IMR-90 (cell line): Measurements from ENCODE around the gene ASB14. TPM values are rescaled to one million over a fixed set of nuclear protein-coding genes. Genes with fewer than 3 reads are reported as not detected.
A peak's percentile ranks its signal among the peaks of the same experiment; 100 is the strongest.

ENCODE experiments used
- ATAC-seq: fragments of 200-7000 bp; cut with Tn5 transposase; 2 replicates; pipeline ENCODE4 v1.9.1; 2020; ENCODE audit warnings: low read depth, mild to moderate bottlenecking, moderate library complexity
- BruUV-seq: library from RNA; stranded (reverse); fragments of 400-500 nt; replicated peaks from 2 replicates; lab custom pipeline; 2021; lab: Mats Ljungman, UMichigan
- CTCF ChIA-PET: fragments of 300-600 bp; formaldehyde crosslinking; extraction: SDS; loops from one replicate; lab custom pipeline; 2021; ENCODE audit warnings: antibody characterized with exemption; lab: Yijun Ruan, JAX
- POLR2A ChIA-PET: fragments of 300-600 bp; sonication (Branson Sonifier 250); formaldehyde crosslinking; loops from one replicate; lab custom pipeline; 2022; ENCODE audit warnings: antibody characterized with exemption; ENCODE audit not compliant: unreplicated experiment; lab: Charles Lee
- DNase-seq: peaks from one replicate; pipeline ENCODE4 v3.0.0; 2013
- H2AFZ ChIP-seq: replicated peaks from 2 replicates; pipeline ENCODE3; 2013; ENCODE audit warnings: low read length, mild to moderate bottlenecking; ENCODE audit not compliant: poor library complexity
- H2AK5ac ChIP-seq: 2 replicates; pipeline ENCODE4 v1.6.1; 2013; ENCODE audit warnings: low read depth, low read length, inconsistent platforms
- H2AK9ac ChIP-seq: replicated peaks from 2 replicates; pipeline ENCODE3; 2013; ENCODE audit warnings: mild to moderate bottlenecking, low read depth, low read length, moderate library complexity; ENCODE audit not compliant: poor library complexity
- H2BK120ac ChIP-seq: 2 replicates; pipeline ENCODE4 v1.6.1; 2013; ENCODE audit warnings: low read depth, low read length, inconsistent platforms
- H2BK15ac ChIP-seq: 3 replicates; pipeline ENCODE4 v1.6.1; 2013; ENCODE audit warnings: low read depth, low read length, inconsistent platforms
- H2BK20ac ChIP-seq: 2 replicates; pipeline ENCODE4 v1.6.1; 2013; ENCODE audit warnings: low read depth, mild to moderate bottlenecking, inconsistent platforms, low read length, moderate library complexity
- H2BK5ac ChIP-seq: 2 replicates; pipeline ENCODE4 v1.6.1; 2013; ENCODE audit warnings: mild to moderate bottlenecking, low read depth, low read length, inconsistent platforms; ENCODE audit not compliant: poor library complexity, severe bottlenecking
- H3K14ac ChIP-seq: replicated peaks from 2 replicates; pipeline ENCODE4 v1.6.1; 2013; ENCODE audit warnings: low read depth, low read length, inconsistent platforms
- H3K18ac ChIP-seq: 2 replicates; pipeline ENCODE4 v1.6.1; 2013; ENCODE audit warnings: low read depth, low read length, control low read depth
- H3K23ac ChIP-seq: 2 replicates; pipeline ENCODE4 v1.6.1; 2013; ENCODE audit warnings: low read depth, low read length, inconsistent platforms
- H3K27ac ChIP-seq: 2 replicates; pipeline ENCODE4 v1.5.1; 2013; ENCODE audit warnings: mild to moderate bottlenecking, control low read depth, low read length; ENCODE audit not compliant: insufficient read depth
- H3K27me3 ChIP-seq: 2 replicates; pipeline ENCODE4 v1.6.1; 2013; ENCODE audit warnings: low read length; ENCODE audit not compliant: control insufficient read depth, insufficient read depth
- H3K36me3 ChIP-seq: 2 replicates; pipeline ENCODE4 v1.6.1; 2013; ENCODE audit warnings: low read length, mixed read lengths; ENCODE audit not compliant: control insufficient read depth, insufficient read depth
- H3K4ac ChIP-seq: 2 replicates; pipeline ENCODE4 v1.6.1; 2013; ENCODE audit warnings: low read depth, low read length, inconsistent platforms
- H3K4me1 ChIP-seq: 2 replicates; pipeline ENCODE4 v1.6.1; 2013; ENCODE audit warnings: low read length, mixed read lengths; ENCODE audit not compliant: control insufficient read depth, insufficient read depth
- H3K4me2 ChIP-seq: 2 replicates; pipeline ENCODE4 v1.6.1; 2013; ENCODE audit warnings: low read depth, mild to moderate bottlenecking, control low read depth, low read length, moderate library complexity
- H3K4me3 ChIP-seq: 2 replicates; pipeline ENCODE4 v1.5.1; 2013; ENCODE audit warnings: low read depth, mild to moderate bottlenecking, control low read depth, low read length, moderate library complexity; ENCODE audit not compliant: insufficient read depth
- H3K56ac ChIP-seq: 2 replicates; pipeline ENCODE4 v1.6.1; 2013; ENCODE audit warnings: low read length, inconsistent platforms; ENCODE audit not compliant: insufficient read depth; ENCODE audit errors: extremely low read depth
- H3K79me1 ChIP-seq, 2 experiments: 2 replicates each; pipeline ENCODE4 v1.6.1; 2013; ENCODE audit warnings: low read length in 2 of 2, inconsistent platforms in 1 of 2, low read depth in 1 of 2
- H3K9ac ChIP-seq: 2 replicates; pipeline ENCODE4 v1.6.1; 2013; ENCODE audit warnings: low read depth, low read length, control low read depth
- H3K9me1 ChIP-seq: 2 replicates; pipeline ENCODE4 v1.6.1; 2013; ENCODE audit warnings: low read length, inconsistent platforms; ENCODE audit not compliant: insufficient read depth
- H3K9me3 ChIP-seq: 2 replicates; pipeline ENCODE4 v1.6.1; 2013; ENCODE audit warnings: low read length; ENCODE audit not compliant: control insufficient read depth, insufficient read depth
- H4K20me1 ChIP-seq: 2 replicates; pipeline ENCODE4 v1.6.1; 2013; ENCODE audit warnings: low read length, inconsistent platforms; ENCODE audit not compliant: insufficient read depth
- H4K5ac ChIP-seq: 2 replicates; pipeline ENCODE4 v1.6.1; 2013; ENCODE audit warnings: mild to moderate bottlenecking, low read depth, low read length, control low read depth
- H4K8ac ChIP-seq, 2 experiments: 2 replicates each; pipeline ENCODE4 v1.6.1; 2013; ENCODE audit warnings: low read depth in 2 of 2, low read length in 2 of 2, control low read depth in 1 of 2, inconsistent platforms in 1 of 2
- H4K91ac ChIP-seq: 2 replicates; pipeline ENCODE4 v1.6.1; 2013; ENCODE audit warnings: low read depth, low read length, inconsistent platforms; ENCODE audit not compliant: insufficient read depth
- BHLHE40 ChIP-seq: fragments of 150-350 bp; IDR thresholded peaks from 2 replicates; pipeline ENCODE4 v1.6.1; 2016; ENCODE audit warnings: mild to moderate bottlenecking, low read depth, low read length
- CEBPB ChIP-seq: IDR thresholded peaks from 2 replicates; pipeline ENCODE4 v1.6.1; 2012; ENCODE audit warnings: low read depth, low read length, improper control_type of control experiment
- CHD1 ChIP-seq: IDR thresholded peaks from 2 replicates; pipeline ENCODE4 v1.6.1; 2012; ENCODE audit warnings: low read depth, low read length, improper control_type of control experiment
- ELK1 ChIP-seq: fragments of 150-350 bp; IDR thresholded peaks from 2 replicates; pipeline ENCODE4 v1.6.1; 2016; ENCODE audit warnings: low read depth, mild to moderate bottlenecking, low read length, moderate library complexity, borderline replicate concordance
- FOS ChIP-seq: fragments of 150-350 bp; IDR thresholded peaks from 2 replicates; pipeline ENCODE4 v1.6.1; 2016; ENCODE audit warnings: low read depth, low read length
- MAFK ChIP-seq: IDR thresholded peaks from 2 replicates; pipeline ENCODE4 v1.6.1; 2012; ENCODE audit warnings: low read depth, low read length, improper control_type of control experiment
- MAZ ChIP-seq: IDR thresholded peaks from 2 replicates; pipeline ENCODE4 v1.6.1; 2012; ENCODE audit warnings: low read depth, mild to moderate bottlenecking, low read length, improper control_type of control experiment, moderate library complexity, borderline replicate concordance
- MXI1 ChIP-seq: IDR thresholded peaks from 2 replicates; pipeline ENCODE4 v1.6.1; 2012; ENCODE audit warnings: low read depth, mild to moderate bottlenecking, low read length, moderate library complexity, borderline replicate concordance
- NFE2L2 ChIP-seq: fragments of 150-350 bp; IDR thresholded peaks from 2 replicates; pipeline ENCODE4 v1.6.1; 2016; ENCODE audit warnings: low read depth, mild to moderate bottlenecking, low read length
- POLR2A ChIP-seq: IDR thresholded peaks from 2 replicates; pipeline ENCODE4 v1.6.1; 2012; ENCODE audit warnings: mild to moderate bottlenecking, low read depth, low read length
- RAD21 ChIP-seq: IDR thresholded peaks from 2 replicates; pipeline ENCODE4 v1.6.1; 2012; ENCODE audit warnings: low read length, improper control_type of control experiment
- RCOR1 ChIP-seq: IDR thresholded peaks from 2 replicates; pipeline ENCODE4 v1.6.1; 2012; ENCODE audit warnings: mild to moderate bottlenecking, low read length, improper control_type of control experiment; ENCODE audit not compliant: insufficient replicate concordance
- RFX5 ChIP-seq: IDR thresholded peaks from 2 replicates; pipeline ENCODE4 v1.8.0; 2012; ENCODE audit warnings: low read depth, mild to moderate bottlenecking, low read length, moderate library complexity
- SMC3 ChIP-seq: fragments of 150-350 bp; IDR thresholded peaks from 2 replicates; pipeline ENCODE4 v1.6.1; 2016; ENCODE audit warnings: low read depth, mild to moderate bottlenecking, antibody characterized with exemption, low read length, moderate library complexity
- WGBS, 2 experiments: methylation state at CpG; one replicate each; pipeline versions ENCODE4 v1.1.5 to v1.1.7; 2013; ENCODE audit warnings: missing lambda C conversion rate in 2 of 2; ENCODE audit not compliant: insufficient read length in 1 of 2; ENCODE audit errors: extremely low coverage in 2 of 2; 5-methylcytosine and 5-hydroxymethylcytosine counted together
- dilution Hi-C: fragments of 300-500 bp; cut with HindIII; formaldehyde crosslinking; loops from one replicate; pipeline ENCODE4 v1.14.3; 2018; ENCODE audit warnings: low sequenced_read_pairs; ENCODE audit not compliant: unreplicated experiment
- in situ Hi-C: fragments of 300-500 bp; cut with MboI; formaldehyde crosslinking; loops from 3 replicates; pipeline ENCODE4 v1.14.3; 2019; ENCODE audit warnings: low sequenced_read_pairs, inconsistent platforms, mixed read lengths
- intact Hi-C: fragments of 100-400 bp; cut with micrococcal nuclease; formaldehyde crosslinking; loops from 2 replicates; pipeline ENCODE4 v1.10.0; 2022
- polyA plus RNA-seq, 3 experiments: library from polyadenylated mRNA; depleted of rRNA; stranded (reverse); fragments of >200 nt; gene quantifications; 2 replicates each; pipeline ENCODE4 v1.2.3, GENCODE V29; 2012; ENCODE audit warnings: low replicate concordance in 1 of 3
- total RNA-seq: library from RNA; depleted of rRNA; stranded (reverse); fragments of >200 nt; gene quantifications from 2 replicates; pipeline ENCODE4 v1.2.3, GENCODE V29; 2012
- TF ChIP-seq, protein P1 (sequence below): conservative IDR thresholded peaks from 2 replicates; pipeline ENCODE4 v1.5.1; 2012; ENCODE audit warnings: mild to moderate bottlenecking, low read depth, low read length, improper control_type of control experiment
- TF ChIP-seq, protein P2 (sequence below): fragments of 150-350 bp; IDR thresholded peaks from 2 replicates; pipeline ENCODE4 v1.6.1; 2017; ENCODE audit warnings: mild to moderate bottlenecking, antibody characterized with exemption, low read length, low read depth

ASB14 gene
- total and polyA plus RNA-seq, 2 of the 4 experiments (the other 2 are of a cell fraction) = not detected

GRCh38 chr3:57224856-57225255 is 67.6 kb downstream of the ASB14 start:
- H3K9me3 ChIP-seq = no peaks in the 10 kb centered on the region
- H3K56ac ChIP-seq = no peak overlapping the region
- no peak overlapping the region for H2BK15ac ChIP-seq
- ChIA-PET CTCF (no interaction called here), POLR2A (interaction anchor here (0.5 kb wide), 1 partner anchor 226 kb away, joined by 8 read pairs; no protein-coding TSS in a partner anchor)
- H3K14ac ChIP-seq = no peak overlapping the region
- peaks cover 2% of the 10 kb centered on the region; the same call in 1 of the 2 replicates for H3K4me1 ChIP-seq
- TF ChIP-seq RAD21 = no peak
- TF ChIP-seq MXI1 = no peak
- no peak for TF ChIP-seq SMC3
- no peak for TF ChIP-seq CEBPB
- no peak for TF ChIP-seq CHD1
- TF ChIP-seq, protein P1, sequence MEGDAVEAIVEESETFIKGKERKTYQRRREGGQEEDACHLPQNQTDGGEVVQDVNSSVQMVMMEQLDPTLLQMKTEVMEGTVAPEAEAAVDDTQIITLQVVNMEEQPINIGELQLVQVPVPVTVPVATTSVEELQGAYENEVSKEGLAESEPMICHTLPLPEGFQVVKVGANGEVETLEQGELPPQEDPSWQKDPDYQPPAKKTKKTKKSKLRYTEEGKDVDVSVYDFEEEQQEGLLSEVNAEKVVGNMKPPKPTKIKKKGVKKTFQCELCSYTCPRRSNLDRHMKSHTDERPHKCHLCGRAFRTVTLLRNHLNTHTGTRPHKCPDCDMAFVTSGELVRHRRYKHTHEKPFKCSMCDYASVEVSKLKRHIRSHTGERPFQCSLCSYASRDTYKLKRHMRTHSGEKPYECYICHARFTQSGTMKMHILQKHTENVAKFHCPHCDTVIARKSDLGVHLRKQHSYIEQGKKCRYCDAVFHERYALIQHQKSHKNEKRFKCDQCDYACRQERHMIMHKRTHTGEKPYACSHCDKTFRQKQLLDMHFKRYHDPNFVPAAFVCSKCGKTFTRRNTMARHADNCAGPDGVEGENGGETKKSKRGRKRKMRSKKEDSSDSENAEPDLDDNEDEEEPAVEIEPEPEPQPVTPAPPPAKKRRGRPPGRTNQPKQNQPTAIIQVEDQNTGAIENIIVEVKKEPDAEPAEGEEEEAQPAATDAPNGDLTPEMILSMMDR = no peak
- TF ChIP-seq, protein P2, sequence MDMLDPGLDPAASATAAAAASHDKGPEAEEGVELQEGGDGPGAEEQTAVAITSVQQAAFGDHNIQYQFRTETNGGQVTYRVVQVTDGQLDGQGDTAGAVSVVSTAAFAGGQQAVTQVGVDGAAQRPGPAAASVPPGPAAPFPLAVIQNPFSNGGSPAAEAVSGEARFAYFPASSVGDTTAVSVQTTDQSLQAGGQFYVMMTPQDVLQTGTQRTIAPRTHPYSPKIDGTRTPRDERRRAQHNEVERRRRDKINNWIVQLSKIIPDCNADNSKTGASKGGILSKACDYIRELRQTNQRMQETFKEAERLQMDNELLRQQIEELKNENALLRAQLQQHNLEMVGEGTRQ = no peak
- TF ChIP-seq ELK1 = no peak
- no peak for TF ChIP-seq FOS
- no peak for TF ChIP-seq POLR2A
- TF ChIP-seq BHLHE40 = no peak
- no peak for TF ChIP-seq MAZ
- no peak for TF ChIP-seq NFE2L2
- no peak for TF ChIP-seq RFX5
- no peak for TF ChIP-seq RCOR1
- no peak for TF ChIP-seq MAFK
- H4K20me1 ChIP-seq = peaks cover 15% of the 10 kb centered on the region
- peaks cover 3% of the 10 kb centered on the region; the same call in 1 of the 2 replicates for H3K9me1 ChIP-seq
- no peak overlapping the region for H3K9ac ChIP-seq
- H3K4me3 ChIP-seq = no peak overlapping the region
- no peak overlapping the region for H2AK9ac ChIP-seq
- no peak overlapping the region for H2AK5ac ChIP-seq
- dilution Hi-C loops (no loop called here), in situ Hi-C loops (no loop called here), intact Hi-C loops (loop anchor here (5.0 to 10.0 kb wide), 3 partner anchors 53 to 520 kb away; no protein-coding TSS in a partner anchor)
- no peak overlapping the region for H3K27ac ChIP-seq
- H3K4me2 ChIP-seq = no peak overlapping the region
- ATAC-seq (no peak), DNase-seq (peak; percentile 6)
- no peak overlapping the region for H2BK5ac ChIP-seq
- H2BK20ac ChIP-seq = no peak overlapping the region
- no peaks in the 10 kb centered on the region for H3K27me3 ChIP-seq
- H2BK120ac ChIP-seq = no peak overlapping the region
- no CpG with 5 or more reads among the region's 4 CpGs for WGBS, 2 experiments
- H4K5ac ChIP-seq = no peak overlapping the region
- no peak overlapping the region for H3K4ac ChIP-seq
- no TSS peak for BruUV-seq
- H4K91ac ChIP-seq = no peak overlapping the region
- H4K8ac ChIP-seq = no peak overlapping the region
- H3K36me3 ChIP-seq = no peaks in the 10 kb centered on the region
- no peak overlapping the region for H2AFZ ChIP-seq
- no peak overlapping the region for H3K18ac ChIP-seq
- no peak overlapping the region for H3K23ac ChIP-seq
- H3K79me1 ChIP-seq = peaks cover 5 to 14% of the 10 kb centered on the region in 2 experiments; a peak in 3 of 4 replicates
